ENCODE data around the gene NCAPG.

Gene NCAPG

GRCh38 chr4:17778431-17778830 lies 32.3 kb upstream of the NCAPG start:
- Mint-ChIP-seq H3K27me3 (peaks cover 34 to 46% of the 10 kb centered on the region in 2 donors), H3K4me1 (ENCODE audit: low read depth in 2 of 2) (peaks cover 8 to 12% of the 10 kb centered on the region in 2 donors), H3K9me3 (no peaks in the 10 kb centered on the region), H3K27ac (no peak overlapping the region), H3K36me3 (ENCODE audit: insufficient read depth) (no peaks in the 10 kb centered on the region), H3K4me3 (no peak overlapping the region)
- DNase-seq (no peak), ATAC-seq (replicated peaks) (no peak)

GRCh38 chr4:17780501-17781299 lies 30.1 kb upstream of the NCAPG start:
- H3K9me3 Mint-ChIP-seq: no peaks in the 10 kb centered on the region
- H3K4me1 Mint-ChIP-seq (ENCODE audit: low read depth in 2 of 2): peaks cover 8 to 12% of the 10 kb centered on the region in 2 donors
- ATAC-seq (replicated peaks) (no peak), DNase-seq (no peak)
- H3K36me3 Mint-ChIP-seq (ENCODE audit: insufficient read depth): no peaks in the 10 kb centered on the region
- peaks cover 34 to 37% of the 10 kb centered on the region in 2 donors for H3K27me3 Mint-ChIP-seq
- no peak overlapping the region for H3K27ac Mint-ChIP-seq
- no peak overlapping the region for H3K4me3 Mint-ChIP-seq

DNA sequence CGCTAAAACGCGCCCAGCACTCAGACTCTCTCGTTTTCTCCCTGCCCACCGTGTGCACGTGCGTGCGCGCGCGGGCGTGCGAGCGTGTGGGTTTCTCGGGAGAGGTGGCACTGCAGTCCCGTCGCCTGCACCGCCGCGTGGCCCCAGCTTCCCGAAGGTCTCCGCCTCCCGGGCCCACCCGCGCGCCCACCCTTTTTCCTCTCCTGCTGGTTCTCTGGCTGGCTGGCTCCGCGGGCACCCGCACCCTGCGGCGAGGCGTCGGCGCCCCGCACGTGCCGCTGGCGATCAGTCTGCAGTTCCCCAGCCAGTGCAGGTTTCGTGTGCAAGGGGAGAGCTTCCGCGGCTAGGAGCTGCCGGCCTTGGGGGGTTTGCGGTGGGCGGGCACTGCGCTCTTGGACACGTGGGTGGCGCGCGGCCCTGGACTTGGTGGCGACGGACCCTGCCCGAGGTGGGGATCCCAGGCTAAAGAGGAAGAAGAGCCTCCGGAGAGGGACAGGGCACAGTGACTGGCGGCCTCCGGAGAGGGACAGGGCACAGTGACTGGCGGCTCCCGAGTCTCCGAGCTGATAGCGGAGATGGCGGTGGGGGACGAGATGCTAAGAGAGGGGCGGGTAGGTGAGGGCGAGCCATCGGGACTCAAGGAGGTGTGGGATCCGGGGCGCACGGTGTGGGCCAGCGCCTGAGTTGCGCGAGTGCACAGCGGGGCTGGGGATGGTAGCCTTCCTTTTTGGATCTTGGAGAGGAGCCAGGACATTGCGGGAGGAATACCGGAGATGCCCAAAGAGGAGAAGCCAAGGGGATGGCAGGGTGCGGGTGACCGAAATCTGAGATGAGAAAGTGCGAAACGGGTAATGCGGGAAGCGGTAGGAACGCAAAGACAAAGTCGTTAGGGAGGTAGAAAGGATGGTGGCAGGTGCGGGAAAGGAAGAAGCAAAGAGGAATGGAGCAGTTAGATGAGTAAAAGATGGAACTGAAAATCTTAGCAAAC lies 29.2 kb upstream of the NCAPG start, which contains the start of gene FAM184B:
FAM184B (minus strand) TSS at position 322 of the 988 bp plus-strand sequence. CDS start 322 bp downstream, outside the sequence.
- H3K36me3 Mint-ChIP-seq (ENCODE audit: insufficient read depth): no peaks in the 10 kb centered on the region
- no peak for ATAC-seq (replicated peaks)
- no peak within 1 kb of the TSS for H3K27ac Mint-ChIP-seq
- no peak for DNase-seq
- peak within 1 kb of the TSS; percentile 3 to 16 for H3K4me3 Mint-ChIP-seq
- no peaks in the 10 kb centered on the region for H3K9me3 Mint-ChIP-seq
- H3K27me3 Mint-ChIP-seq: peaks cover 34 to 37% of the 10 kb centered on the region in 2 donors
- peaks cover 10 to 14% of the 10 kb centered on the region in 2 donors for H3K4me1 Mint-ChIP-seq (ENCODE audit: low read depth in 2 of 2)

- ATAC-seq (replicated peaks) (no peak), DNase-seq (no peak)
- Mint-ChIP-seq H3K27me3 (peaks cover 12 to 17% of the 10 kb centered on the region in 2 donors), H3K9me3 (no peaks in the 10 kb centered on the region), H3K27ac (no peak overlapping the region), H3K36me3 (ENCODE audit: insufficient read depth) (peaks cover 4% of the 10 kb centered on the region), H3K4me3 (no peak overlapping the region), H3K4me1 (ENCODE audit: low read depth in 2 of 2) (peaks cover 14% of the 10 kb centered on the region in 2 donors)
These were observed 24.9 kb upstream of the NCAPG start for GRCh38 chr4:17785858-17786257.

- Mint-ChIP-seq H3K4me1 (ENCODE audit: low read depth in 2 of 2) (peaks cover 12 to 13% of the 10 kb centered on the region in 2 donors), H3K36me3 (ENCODE audit: insufficient read depth) (peaks cover 4% of the 10 kb centered on the region), H3K27ac (no peak overlapping the region), H3K4me3 (no peak overlapping the region), H3K27me3 (peaks cover 10% of the 10 kb centered on the region in 2 donors), H3K9me3 (no peaks in the 10 kb centered on the region)
- ATAC-seq (replicated peaks) (no peak), DNase-seq (no peak)
These were observed 24.2 kb upstream of the NCAPG start for GRCh38 chr4:17786567-17786966.

- ATAC-seq (replicated peaks) (no peak), DNase-seq (no peak)
- H3K27me3 Mint-ChIP-seq: peaks cover 2% of the 10 kb centered on the region in 2 donors
- peaks cover 4% of the 10 kb centered on the region for H3K36me3 Mint-ChIP-seq (ENCODE audit: insufficient read depth)
- H3K27ac Mint-ChIP-seq: no peak overlapping the region
- H3K4me3 Mint-ChIP-seq: no peak overlapping the region
- peaks cover 6% of the 10 kb centered on the region in 2 donors for H3K4me1 Mint-ChIP-seq (ENCODE audit: low read depth in 2 of 2)
- no peaks in the 10 kb centered on the region for H3K9me3 Mint-ChIP-seq
These were observed 23.5 kb upstream of the NCAPG start for GRCh38 chr4:17787315-17787714.

GRCh38 chr4:17788956-17789355 lies 21.8 kb upstream of the NCAPG start:
- H3K27me3 Mint-ChIP-seq: no peaks in the 10 kb centered on the region
- peaks cover 4% of the 10 kb centered on the region for H3K36me3 Mint-ChIP-seq (ENCODE audit: insufficient read depth)
- H3K9me3 Mint-ChIP-seq: no peaks in the 10 kb centered on the region
- ATAC-seq (replicated peaks) (no peak), DNase-seq (no peak)
- peaks cover 6% of the 10 kb centered on the region in 2 donors for H3K4me1 Mint-ChIP-seq (ENCODE audit: low read depth in 2 of 2)
- H3K4me3 Mint-ChIP-seq: no peak overlapping the region
- H3K27ac Mint-ChIP-seq: no peak overlapping the region

DNA sequence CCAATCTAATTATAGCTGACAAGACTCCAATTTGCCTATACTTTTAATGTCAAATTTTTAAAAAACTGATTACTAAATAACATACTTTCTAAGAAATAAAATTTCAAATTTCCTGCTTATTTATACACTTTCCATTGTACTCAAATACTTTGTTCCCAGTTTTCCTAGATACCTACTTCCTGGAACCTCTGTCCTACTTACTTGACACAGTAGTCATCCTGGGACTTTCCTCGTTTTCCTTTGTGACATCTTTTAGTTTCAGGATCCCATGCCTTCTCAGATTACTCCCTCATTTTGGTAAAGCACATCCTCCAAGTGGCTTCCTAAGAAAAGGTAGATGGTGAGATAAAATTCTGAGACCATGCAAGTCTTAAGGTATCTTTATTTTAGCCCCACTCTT lies 16.0 kb upstream of the NCAPG start:
- H3K27me3 Mint-ChIP-seq: no peaks in the 10 kb centered on the region
- H3K4me1 Mint-ChIP-seq (ENCODE audit: low read depth in 2 of 2): no peaks in the 10 kb centered on the region
- H3K36me3 Mint-ChIP-seq (ENCODE audit: insufficient read depth): peaks cover 5% of the 10 kb centered on the region
- DNase-seq (no peak), ATAC-seq (replicated peaks) (no peak)
- no peaks in the 10 kb centered on the region for H3K9me3 Mint-ChIP-seq
- no peak overlapping the region for H3K4me3 Mint-ChIP-seq
- H3K27ac Mint-ChIP-seq: peak overlapping the region in 1 of 2 donors; percentile 47

- Mint-ChIP-seq H3K27ac (peak overlapping the region in 1 of 2 donors; percentile 26), H3K4me1 (ENCODE audit: low read depth in 2 of 2) (peaks cover 0 to 10% of the 10 kb centered on the region in 2 donors), H3K9me3 (no peaks in the 10 kb centered on the region), H3K36me3 (ENCODE audit: insufficient read depth) (peaks cover 28% of the 10 kb centered on the region), H3K4me3 (no peak overlapping the region), H3K27me3 (no peaks in the 10 kb centered on the region)
- ATAC-seq (replicated peaks) (no peak), DNase-seq (no peak)
These were observed 13.0 kb upstream of the NCAPG start for GRCh38 chr4:17797808-17798207.

DNA sequence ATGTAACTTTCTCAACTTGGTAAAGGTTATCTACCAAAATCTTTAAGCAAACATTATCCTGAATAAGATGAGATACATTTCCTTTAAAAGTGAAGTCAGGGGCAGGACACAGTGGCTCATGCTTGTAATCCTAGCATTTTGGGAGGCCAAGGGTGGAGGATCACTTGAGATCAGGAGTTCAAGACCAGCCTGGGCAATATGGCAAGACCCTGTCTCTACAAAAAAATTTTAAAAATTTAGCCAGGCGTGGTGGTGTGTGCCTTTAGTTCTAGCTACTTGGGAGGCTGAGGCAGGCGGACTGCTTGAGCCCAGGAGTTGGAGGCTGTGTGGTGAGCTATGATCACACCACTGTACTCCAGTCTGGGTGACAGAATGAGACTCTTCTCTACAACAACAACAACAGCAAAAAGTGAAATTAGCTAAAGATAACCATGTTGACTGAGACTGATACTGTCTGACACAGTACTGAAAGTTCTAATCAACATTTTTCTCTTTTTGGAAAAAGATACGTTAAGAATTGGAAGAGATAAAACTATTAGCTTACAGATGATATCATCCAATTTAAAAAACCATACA lies 5.1 kb upstream of the NCAPG start:
- H3K4me1 Mint-ChIP-seq (ENCODE audit: low read depth in 2 of 2): peaks cover 28 to 68% of the 10 kb centered on the region in 2 donors
- H3K9me3 Mint-ChIP-seq: no peaks in the 10 kb centered on the region
- H3K4me3 Mint-ChIP-seq: peak overlapping the region in 1 of 2 donors; percentile 90
- H3K27me3 Mint-ChIP-seq: no peaks in the 10 kb centered on the region
- peaks cover 52% of the 10 kb centered on the region for H3K36me3 Mint-ChIP-seq (ENCODE audit: insufficient read depth)
- ATAC-seq (replicated peaks) (no peak), DNase-seq (no peak)
- H3K27ac Mint-ChIP-seq: peak overlapping the region; percentile 26 to 85

GRCh38 chr4:17807446-17807845 lies 3.3 kb upstream of the NCAPG start:
- Mint-ChIP-seq H3K4me1 (ENCODE audit: low read depth in 2 of 2) (peaks cover 36 to 77% of the 10 kb centered on the region in 2 donors), H3K36me3 (ENCODE audit: insufficient read depth) (peaks cover 36% of the 10 kb centered on the region), H3K4me3 (peak overlapping the region; percentile 90 to 93), H3K9me3 (no peaks in the 10 kb centered on the region), H3K27ac (peak overlapping the region; percentile 29 to 85), H3K27me3 (no peaks in the 10 kb centered on the region)
- ATAC-seq (replicated peaks) (no peak), DNase-seq (no peak)

DNA sequence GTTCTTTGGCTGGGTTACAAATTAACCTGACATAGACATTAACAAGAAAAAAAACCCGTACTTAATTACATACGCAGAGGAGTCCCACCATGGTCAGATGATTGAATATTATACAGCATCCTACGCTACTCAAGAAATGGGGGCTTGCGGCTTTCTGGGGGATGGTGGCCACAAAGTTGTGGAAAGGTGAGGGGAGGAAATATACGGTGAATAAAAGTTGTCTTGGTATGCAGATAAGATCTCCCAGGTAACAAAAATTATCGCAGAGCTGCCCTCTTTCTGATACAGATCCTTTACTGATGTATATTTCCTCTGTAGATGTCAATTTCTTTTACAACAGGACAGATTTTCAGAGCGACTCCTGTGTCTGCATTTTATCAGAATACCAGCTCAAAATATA lies 1.1 kb upstream of the NCAPG start:
- Mint-ChIP-seq H3K36me3 (ENCODE audit: insufficient read depth) (peaks cover 19% of the 10 kb centered on the region), H3K27me3 (no peaks in the 10 kb centered on the region), H3K27ac (peak overlapping the region; percentile 97 to 98), H3K9me3 (no peaks in the 10 kb centered on the region), H3K4me1 (ENCODE audit: low read depth in 2 of 2) (peaks cover 36 to 64% of the 10 kb centered on the region in 2 donors), H3K4me3 (peak overlapping the region; percentile 90 to 93)
- DNase-seq: no peak
- ATAC-seq (replicated peaks): no peak

GRCh38 chr4:17811078-17811603 lies 362 bp downstream of the NCAPG start:
- Mint-ChIP-seq H3K4me1 (ENCODE audit: low read depth in 2 of 2) (peaks cover 32 to 53% of the 10 kb centered on the region in 2 donors), H3K27me3 (no peaks in the 10 kb centered on the region), H3K36me3 (ENCODE audit: insufficient read depth) (peaks cover 18% of the 10 kb centered on the region), H3K9me3 (no peaks in the 10 kb centered on the region), H3K27ac (peak overlapping the region; percentile 97 to 98), H3K4me3 (peak overlapping the region; percentile 90 to 93)
- ATAC-seq (replicated peaks) (peak; percentile 10), DNase-seq (peak in 1 of 3 experiments; percentile 9)
